ENCODE measurements around the gene PPM1D. TPM values are rescaled to one million over a fixed set of nuclear protein-coding genes. Genes with fewer than 3 reads are reported as not detected.

The PPM1D gene
- total RNA-seq, 4 donors from 2014 or later, result 14.9 to 25.9 (median 15.6) TPM

DNA sequence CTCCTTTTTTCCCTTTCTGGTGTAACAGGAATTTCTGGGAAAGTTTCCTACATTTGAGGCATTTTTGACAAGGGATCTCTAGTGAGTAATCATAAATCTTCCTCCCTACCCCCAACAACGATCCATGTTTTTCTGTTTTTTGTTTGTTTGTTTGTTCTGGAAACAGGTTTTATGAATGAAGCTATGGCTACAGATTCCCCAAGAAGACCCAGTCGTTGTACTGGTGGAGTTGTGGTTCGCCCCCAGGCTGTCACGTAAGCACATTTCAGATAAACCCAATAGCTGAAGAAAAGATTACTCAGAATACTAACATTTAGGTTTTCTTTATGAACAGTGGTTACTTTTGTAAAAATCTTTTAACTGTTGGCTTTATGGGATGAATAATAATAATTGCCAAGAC, 79.3 kb downstream of the PPM1D start:
- Histone ChIP-seq H3K9me3 (no peaks in the 10 kb centered on the region), H3K4me1 (peaks cover 0 to 15% (median 5%) of the 10 kb centered on the region in 4 donors)
- 76 to 85% methylated on average over 4 of the region's 4 CpGs for WGBS, 2 donors

DNA sequence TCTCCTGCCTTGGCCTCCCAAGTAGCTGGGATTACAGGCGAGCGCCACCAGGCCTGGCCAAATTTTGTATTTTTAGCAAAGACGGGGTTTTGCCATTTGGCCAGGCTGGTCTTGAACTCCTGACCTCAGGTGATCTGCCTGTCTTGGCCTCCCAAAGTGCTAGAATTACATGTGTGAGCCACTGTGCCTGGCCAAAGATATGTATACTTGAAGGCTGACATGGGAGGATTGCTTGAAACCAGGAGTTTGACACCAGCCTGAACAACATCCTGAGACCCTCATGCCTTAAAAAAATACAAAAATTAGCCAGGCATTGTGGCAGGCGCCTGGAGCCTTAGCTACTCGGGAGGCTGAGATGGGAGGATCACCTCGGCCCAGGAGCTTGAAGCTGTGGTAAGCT, 80.8 kb downstream of the PPM1D start:
- H3K4me3 ChIP-seq, result no peak overlapping the region
- WGBS, 2 donors, result 97% methylated on average over 6 of the region's 6 CpGs
- TF ChIP-seq EP300 (IDR thresholded peaks at IDR 0.05), result no peak
- no peak for TF ChIP-seq POLR2A (IDR thresholded peaks at IDR 0.05)
- TF ChIP-seq, protein P1, sequence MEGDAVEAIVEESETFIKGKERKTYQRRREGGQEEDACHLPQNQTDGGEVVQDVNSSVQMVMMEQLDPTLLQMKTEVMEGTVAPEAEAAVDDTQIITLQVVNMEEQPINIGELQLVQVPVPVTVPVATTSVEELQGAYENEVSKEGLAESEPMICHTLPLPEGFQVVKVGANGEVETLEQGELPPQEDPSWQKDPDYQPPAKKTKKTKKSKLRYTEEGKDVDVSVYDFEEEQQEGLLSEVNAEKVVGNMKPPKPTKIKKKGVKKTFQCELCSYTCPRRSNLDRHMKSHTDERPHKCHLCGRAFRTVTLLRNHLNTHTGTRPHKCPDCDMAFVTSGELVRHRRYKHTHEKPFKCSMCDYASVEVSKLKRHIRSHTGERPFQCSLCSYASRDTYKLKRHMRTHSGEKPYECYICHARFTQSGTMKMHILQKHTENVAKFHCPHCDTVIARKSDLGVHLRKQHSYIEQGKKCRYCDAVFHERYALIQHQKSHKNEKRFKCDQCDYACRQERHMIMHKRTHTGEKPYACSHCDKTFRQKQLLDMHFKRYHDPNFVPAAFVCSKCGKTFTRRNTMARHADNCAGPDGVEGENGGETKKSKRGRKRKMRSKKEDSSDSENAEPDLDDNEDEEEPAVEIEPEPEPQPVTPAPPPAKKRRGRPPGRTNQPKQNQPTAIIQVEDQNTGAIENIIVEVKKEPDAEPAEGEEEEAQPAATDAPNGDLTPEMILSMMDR (IDR thresholded peaks at IDR 0.05), result no peak
- H3K27me3 ChIP-seq, result no peaks in the 10 kb centered on the region
- peaks cover 0 to 50% (median 0%) of the 10 kb centered on the region in 3 donors for H3K36me3 ChIP-seq
- H3K4me1 ChIP-seq, result peaks cover 0 to 15% (median 5%) of the 10 kb centered on the region in 4 donors
- H3K27ac ChIP-seq, result no peak overlapping the region
- no peak for DNase-seq (ENCODE audit: low spot score in 2 of 2)
- H3K9me3 ChIP-seq, result no peaks in the 10 kb centered on the region

More for the DNA sequence above, 79.3 kb downstream of the PPM1D start:
- no peaks in the 10 kb centered on the region for H3K27me3 ChIP-seq
- TF ChIP-seq EP300 (IDR thresholded peaks at IDR 0.05), result no peak
- peaks cover 0 to 37% (median 0%) of the 10 kb centered on the region in 3 donors for H3K36me3 ChIP-seq
- DNase-seq (ENCODE audit: low spot score in 2 of 2), result no peak
- H3K27ac ChIP-seq, result no peak overlapping the region
- no peak overlapping the region for H3K4me3 ChIP-seq

DNA sequence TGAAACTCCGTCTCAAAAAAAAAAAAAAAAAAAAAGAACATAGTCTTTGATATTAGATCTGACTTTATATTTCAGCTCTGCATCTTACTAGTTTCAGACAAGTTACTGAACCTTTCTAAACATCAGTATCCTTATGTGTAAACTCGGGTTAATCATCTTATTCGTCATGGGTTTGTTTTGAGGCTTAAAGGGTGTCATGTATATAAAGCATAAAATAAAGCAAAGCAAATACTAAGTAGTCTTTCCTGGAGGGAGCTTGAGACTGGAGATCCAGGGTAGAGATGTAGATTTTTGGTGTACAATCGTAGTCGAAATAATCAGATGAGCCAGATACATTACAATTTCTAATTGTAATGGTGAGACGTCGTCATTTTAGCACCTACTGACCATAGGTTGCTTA, 85.4 kb downstream of the PPM1D start:
- 93 to 95% methylated on average over 7 of the region's 7 CpGs for WGBS, 2 donors
- Histone ChIP-seq H3K36me3 (peaks cover 0 to 96% (median 0%) of the 10 kb centered on the region in 3 donors), H3K9me3 (no peaks in the 10 kb centered on the region), H3K27me3 (no peaks in the 10 kb centered on the region), H3K27ac (no peak overlapping the region), H3K4me3 (no peak overlapping the region), H3K4me1 (no peaks in the 10 kb centered on the region)
- no peak for DNase-seq (ENCODE audit: low spot score in 2 of 2)
- TF ChIP-seq, protein P1 (IDR thresholded peaks at IDR 0.05), result no peak

DNA sequence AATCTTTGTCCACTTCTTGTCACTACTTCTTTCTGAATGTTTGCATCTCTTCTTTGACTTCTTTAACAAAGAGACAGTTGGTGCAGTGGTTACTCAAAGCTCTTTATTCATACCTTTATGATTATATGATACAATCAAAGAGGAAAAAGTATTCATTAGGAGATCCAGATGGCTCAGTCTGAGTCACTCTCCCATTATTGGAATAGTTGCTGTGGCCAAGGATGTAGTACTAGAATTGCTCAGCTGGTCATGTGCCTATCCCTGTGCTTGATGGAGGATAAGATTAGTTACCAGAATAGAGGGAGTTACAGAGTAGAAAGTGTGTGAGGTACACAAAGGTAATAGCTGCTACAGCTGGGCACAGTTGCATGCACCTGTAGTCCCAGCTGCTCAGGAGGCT, 96.0 kb downstream of the PPM1D start:
- no peaks in the 10 kb centered on the region for H3K27me3 ChIP-seq
- peaks cover 0 to 82% (median 0%) of the 10 kb centered on the region in 3 donors for H3K36me3 ChIP-seq
- H3K4me1 ChIP-seq, result no peaks in the 10 kb centered on the region
- DNase-seq (ENCODE audit: low spot score in 2 of 2), result no peak
- TF ChIP-seq POLR2A (IDR thresholded peaks at IDR 0.05), result no peak
- TF ChIP-seq, protein P1 (IDR thresholded peaks at IDR 0.05), result no peak
- TF ChIP-seq EP300 (IDR thresholded peaks at IDR 0.05), result no peak
- H3K9me3 ChIP-seq, result no peaks in the 10 kb centered on the region
- H3K4me3 ChIP-seq, result no peak overlapping the region
- no peak overlapping the region for H3K27ac ChIP-seq

DNA sequence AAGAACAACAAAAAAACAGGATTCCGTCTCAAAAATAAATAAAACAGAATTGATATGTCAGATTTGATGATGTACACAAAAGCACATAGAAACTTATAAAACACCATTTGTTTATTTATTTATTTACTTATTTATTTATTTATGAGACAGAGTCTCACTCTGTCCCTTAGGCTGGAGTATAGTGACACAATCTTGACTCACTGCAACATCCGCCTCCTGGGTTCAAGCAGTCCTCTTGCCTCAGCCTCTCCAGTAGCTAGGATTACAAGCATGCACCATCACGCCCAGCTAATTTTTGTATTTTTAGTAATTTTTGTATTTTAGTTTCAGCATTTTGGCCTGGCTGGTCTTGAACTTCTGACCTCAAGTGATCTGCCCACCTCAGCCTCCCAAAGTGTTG, 99.1 kb downstream of the PPM1D start:
- 88 to 93% methylated on average over 3 of the region's 3 CpGs for WGBS, 2 donors
- Histone ChIP-seq H3K36me3 (peaks cover 0 to 65% (median 0%) of the 10 kb centered on the region in 3 donors), H3K27ac (no peak overlapping the region), H3K4me1 (no peaks in the 10 kb centered on the region), H3K4me3 (no peak overlapping the region), H3K9me3 (no peaks in the 10 kb centered on the region), H3K27me3 (no peaks in the 10 kb centered on the region)
- DNase-seq (ENCODE audit: low spot score in 2 of 2), result no peak
- TF ChIP-seq POLR2A (IDR thresholded peaks at IDR 0.05), result no peak
- TF ChIP-seq EP300 (IDR thresholded peaks at IDR 0.05), result no peak
- TF ChIP-seq, protein P1 (IDR thresholded peaks at IDR 0.05), result no peak

DNA sequence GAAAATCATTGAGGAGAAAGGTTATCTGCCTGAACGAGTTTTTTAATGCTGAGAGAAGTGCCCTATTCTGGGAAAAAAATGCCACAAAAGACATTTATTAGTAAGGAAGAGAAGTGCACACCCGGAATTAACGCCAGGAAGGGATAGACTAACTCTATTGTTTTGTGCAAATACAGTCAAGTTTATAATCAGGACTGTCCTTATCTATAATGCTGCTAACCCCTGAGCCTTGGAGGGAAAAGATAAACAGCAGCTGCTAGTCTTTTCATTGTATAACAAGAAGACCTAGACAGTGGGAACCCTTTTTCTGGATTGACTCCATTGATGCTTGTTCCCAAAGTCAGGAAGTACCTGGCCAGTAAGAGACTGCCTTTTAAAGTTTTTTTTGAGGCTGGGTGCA, 104.2 kb downstream of the PPM1D start:
- no peak for TF ChIP-seq EP300 (IDR thresholded peaks at IDR 0.05)
- TF ChIP-seq, protein P1 (IDR thresholded peaks at IDR 0.05), result no peak
- no peak for TF ChIP-seq POLR2A (IDR thresholded peaks at IDR 0.05)
- DNase-seq (ENCODE audit: low spot score in 2 of 2), result no peak
- WGBS, 2 donors, result 63 to 77% methylated on average over 3 of the region's 3 CpGs
- H3K4me3 ChIP-seq, result no peak overlapping the region
- peaks cover 0 to 65% (median 0%) of the 10 kb centered on the region in 3 donors for H3K36me3 ChIP-seq
- H3K9me3 ChIP-seq, result no peaks in the 10 kb centered on the region
- H3K4me1 ChIP-seq, result no peaks in the 10 kb centered on the region
- no peak overlapping the region for H3K27ac ChIP-seq
- no peaks in the 10 kb centered on the region for H3K27me3 ChIP-seq
